SK-N-SH treated with all-trans-retinoic acid at 6 μM for 48 hours (cell line): ENCODE results near the gene DOCK4.

Experiments used
- ATAC-seq: fragments of 200-7000 bp; cut with Tn5 transposase; 3 replicates; pipeline ENCODE4 v1.9.1; 2020; ENCODE audit warnings: mild to moderate bottlenecking, moderate library complexity
- ARNTL ChIP-seq: fragments of 450-650 bp; formaldehyde crosslinking; IDR thresholded peaks from 2 replicates; pipeline ENCODE4 v1.5.0; 2020; ENCODE audit warnings: low read depth, mild to moderate bottlenecking, moderate library complexity, borderline replicate concordance
- BACH2 ChIP-seq: fragments of 250-450 bp; sonication (Bioruptor Pico); IDR thresholded peaks from 2 replicates; pipeline ENCODE4 v1.9.0; 2021; ENCODE audit warnings: mild to moderate bottlenecking, borderline replicate concordance
- CREB5 ChIP-seq: fragments of 250-450 bp; sonication (Bioruptor Pico); IDR thresholded peaks from 2 replicates; pipeline ENCODE4 v1.5.1; 2020; ENCODE audit warnings: low read depth, mild to moderate bottlenecking, moderate library complexity
- CSDC2 ChIP-seq: fragments of 250-450 bp; sonication (Bioruptor Pico); IDR thresholded peaks from 2 replicates; pipeline ENCODE4 v1.5.0; 2020; ENCODE audit warnings: mild to moderate bottlenecking, moderate library complexity
- ESRRG ChIP-seq: fragments of 250-450 bp; sonication (Bioruptor Pico); IDR thresholded peaks from 2 replicates; pipeline ENCODE4 v1.6.1; 2021; ENCODE audit warnings: mild to moderate bottlenecking
- GLIS3 ChIP-seq: fragments of 250-450 bp; sonication (Bioruptor Pico); IDR thresholded peaks from 2 replicates; pipeline ENCODE4 v1.5.0; 2020; ENCODE audit warnings: mild to moderate bottlenecking, moderate library complexity
- ISL1 ChIP-seq: fragments of 250-450 bp; sonication (Bioruptor Pico); IDR thresholded peaks from 2 replicates; pipeline ENCODE4 v2.1.2; 2022; ENCODE audit warnings: mild to moderate bottlenecking, moderate library complexity
- OSR1 ChIP-seq: fragments of 250-450 bp; sonication (Bioruptor Pico); IDR thresholded peaks from 2 replicates; pipeline ENCODE4 v1.8.0; 2022; ENCODE audit warnings: moderate library complexity, mild to moderate bottlenecking, inconsistent platforms
- PATZ1 ChIP-seq: fragments of 250-450 bp; sonication (Bioruptor Pico); IDR thresholded peaks from 2 replicates; pipeline ENCODE4 v1.8.0; 2020; ENCODE audit warnings: mild to moderate bottlenecking, moderate library complexity, borderline replicate concordance
- POU6F1 ChIP-seq: fragments of 250-450 bp; sonication (Bioruptor Pico); IDR thresholded peaks from 2 replicates; pipeline ENCODE4 v1.8.0; 2021; ENCODE audit warnings: low read depth, mild to moderate bottlenecking, moderate library complexity, borderline replicate concordance
- PPARA ChIP-seq: fragments of 250-450 bp; sonication (Bioruptor Pico); IDR thresholded peaks from 2 replicates; pipeline ENCODE4 v1.5.0; 2020; ENCODE audit warnings: mild to moderate bottlenecking, borderline replicate concordance
- RARB ChIP-seq: fragments of 250-450 bp; sonication (Bioruptor Pico); IDR thresholded peaks from 2 replicates; pipeline ENCODE4 v1.8.0; 2021; ENCODE audit warnings: mild to moderate bottlenecking, moderate library complexity
- SNAI2 ChIP-seq: fragments of 250-450 bp; sonication (Bioruptor Pico); IDR thresholded peaks from 2 replicates; pipeline ENCODE4 v1.5.0; 2020; ENCODE audit warnings: mild to moderate bottlenecking, moderate library complexity
- TOX ChIP-seq: fragments of 250-450 bp; sonication (Bioruptor Pico); IDR thresholded peaks from 2 replicates; pipeline ENCODE4 v1.8.0; 2021; ENCODE audit warnings: mild to moderate bottlenecking, moderate library complexity, borderline replicate concordance
- ZC3H10 ChIP-seq: fragments of 250-450 bp; sonication (Bioruptor Pico); IDR thresholded peaks from 2 replicates; pipeline ENCODE4 v1.5.1; 2021; ENCODE audit warnings: mild to moderate bottlenecking, moderate library complexity
- ZFP3 ChIP-seq: fragments of 250-450 bp; sonication (Bioruptor Pico); IDR thresholded peaks from 2 replicates; pipeline ENCODE4 v1.5.0; 2020; ENCODE audit warnings: mild to moderate bottlenecking, moderate library complexity
- ZFP30 ChIP-seq: fragments of 450-650 bp; formaldehyde crosslinking; IDR thresholded peaks from 2 replicates; pipeline ENCODE4 v1.5.0; 2022; ENCODE audit warnings: mild to moderate bottlenecking, moderate library complexity
- ZNF70 ChIP-seq: fragments of 450-650 bp; formaldehyde crosslinking; IDR thresholded peaks from 2 replicates; pipeline ENCODE4 v1.5.0; 2020; ENCODE audit warnings: mild to moderate bottlenecking, moderate library complexity
- ZNF8 ChIP-seq: fragments of 450-650 bp; formaldehyde crosslinking; IDR thresholded peaks from 2 replicates; pipeline ENCODE4 v1.5.0; 2020; ENCODE audit warnings: mild to moderate bottlenecking, moderate library complexity

DOCK4 gene

GRCh38 chr7:112022128-112022527, 184.1 kb downstream of the DOCK4 start:
- ATAC-seq, result no peak
- TF ChIP-seq CSDC2 (no peak), POU6F1 (CRISPR knock-in tag) (no peak), ZNF70 (no peak), TOX (CRISPR knock-in tag) (no peak), ZNF8 (CRISPR knock-in tag) (no peak), GLIS3 (CRISPR knock-in tag) (no peak), CREB5 (no peak), SNAI2 (no peak), ZFP3 (CRISPR knock-in tag) (no peak), PPARA (CRISPR knock-in tag) (no peak), ESRRG (CRISPR knock-in tag) (no peak)

- no peak for TF ChIP-seq ESRRG (CRISPR knock-in tag)
- no peak for TF ChIP-seq GLIS3 (CRISPR knock-in tag)
- no peak for TF ChIP-seq ZFP30 (CRISPR knock-in tag)
- TF ChIP-seq ISL1 (CRISPR knock-in tag), result no peak
- no peak for TF ChIP-seq BACH2 (CRISPR knock-in tag)
- no peak for TF ChIP-seq POU6F1 (CRISPR knock-in tag)
- no peak for TF ChIP-seq CREB5
- no peak for TF ChIP-seq ARNTL (CRISPR knock-in tag)
- no peak for TF ChIP-seq ZNF70
- TF ChIP-seq ZC3H10 (CRISPR knock-in tag), result no peak
- TF ChIP-seq OSR1 (CRISPR knock-in tag), result no peak
- TF ChIP-seq RARB (CRISPR knock-in tag), result no peak
- TF ChIP-seq PPARA (CRISPR knock-in tag), result no peak
- no peak for TF ChIP-seq TOX (CRISPR knock-in tag)
- no peak for TF ChIP-seq CSDC2
- no peak for ATAC-seq
Observed at GRCh38 chr7:112021379-112022044, 184.7 kb downstream of the DOCK4 start.

- no peak for ATAC-seq
- no peak for TF ChIP-seq ISL1 (CRISPR knock-in tag)
- TF ChIP-seq POU6F1 (CRISPR knock-in tag), result no peak
- no peak for TF ChIP-seq PATZ1 (CRISPR knock-in tag)
- no peak for TF ChIP-seq ZNF70
- no peak for TF ChIP-seq ESRRG (CRISPR knock-in tag)
- no peak for TF ChIP-seq OSR1 (CRISPR knock-in tag)
- no peak for TF ChIP-seq ZC3H10 (CRISPR knock-in tag)
- no peak for TF ChIP-seq ARNTL (CRISPR knock-in tag)
- no peak for TF ChIP-seq TOX (CRISPR knock-in tag)
Observed at GRCh38 chr7:112020800-112021199, 185.4 kb downstream of the DOCK4 start.
